CD8-positive, alpha-beta memory T cell (primary cell): ENCODE results near the gene CD79A. TPM values are rescaled to one million over a fixed set of nuclear protein-coding genes. Genes with fewer than 3 reads are reported as not detected.

Experiments used
- CTCF ChIA-PET: fragments of 350-600 bp; sonication (Branson Sonifier 250); formaldehyde crosslinking; loops from one replicate; lab custom pipeline; 2021; ENCODE audit warnings: antibody characterized with exemption; lab: Charles Lee
- POLR2A ChIA-PET: fragments of 350-600 bp; sonication (Branson Sonifier 250); formaldehyde crosslinking; loops from one replicate; lab custom pipeline; 2021; ENCODE audit warnings: antibody characterized with exemption; lab: Charles Lee
- DNase-seq, 5 donors: peaks; one replicate each; pipeline versions ENCODE4 v3.0.0 to v3.0.0-alpha.2; 2020 to 2022; ENCODE audit warnings: mixed read lengths in 1 of 5
- H3K27ac ChIP-seq: one replicate; pipeline ENCODE4 v1.7.0; 2013; ENCODE audit warnings: low read depth, mild to moderate bottlenecking, low read length, moderate library complexity
- H3K27me3 ChIP-seq: 2 replicates; pipeline ENCODE4 v1.7.0; 2013; ENCODE audit warnings: low read length, mild to moderate bottlenecking; ENCODE audit not compliant: insufficient read depth, poor library complexity, severe bottlenecking
- H3K36me3 ChIP-seq: 2 replicates; pipeline ENCODE4 v1.7.0; 2013; ENCODE audit warnings: mild to moderate bottlenecking, low read length, moderate library complexity; ENCODE audit not compliant: insufficient read depth
- H3K4me1 ChIP-seq: 2 replicates; pipeline ENCODE4 v1.7.0; 2013; ENCODE audit warnings: mild to moderate bottlenecking, low read length, moderate library complexity; ENCODE audit not compliant: insufficient read depth
- H3K4me3 ChIP-seq: 2 replicates; pipeline ENCODE4 v1.7.0; 2013; ENCODE audit warnings: mild to moderate bottlenecking, low read length
- H3K9me3 ChIP-seq: 2 replicates; pipeline ENCODE4 v1.7.0; 2013; ENCODE audit warnings: mild to moderate bottlenecking, low read length
- H3K27ac Mint-ChIP-seq, 8 donors: one replicate each; pipeline ENCODE4 v1.8.0; 2020 to 2021; ENCODE audit warnings: mixed read lengths in 8 of 8, mild to moderate bottlenecking in 6 of 8, inconsistent platforms in 3 of 8, moderate library complexity in 3 of 8
- H3K27me3 Mint-ChIP-seq, 2 donors: one replicate each; pipeline ENCODE4 v1.8.0; 2020 to 2021; ENCODE audit warnings: mixed read lengths in 2 of 2, mild to moderate bottlenecking in 1 of 2, moderate library complexity in 1 of 2
- H3K36me3 Mint-ChIP-seq, 3 donors: one replicate each; pipeline ENCODE4 v1.8.0; 2020 to 2021; ENCODE audit warnings: mixed read lengths in 3 of 3, inconsistent platforms in 1 of 3, mild to moderate bottlenecking in 1 of 3
- H3K4me1 Mint-ChIP-seq, 3 donors: one replicate each; pipeline ENCODE4 v1.8.0; 2020 to 2021; ENCODE audit warnings: mixed read lengths in 3 of 3, inconsistent platforms in 1 of 3, mild to moderate bottlenecking in 1 of 3
- H3K4me3 Mint-ChIP-seq, 7 donors: one replicate each; pipeline ENCODE4 v1.8.0; 2020 to 2021; ENCODE audit warnings: mixed read lengths in 7 of 7, mild to moderate bottlenecking in 6 of 7, moderate library complexity in 4 of 7, inconsistent platforms in 2 of 7
- H3K9me3 Mint-ChIP-seq, 5 donors: one replicate each; pipeline ENCODE4 v1.8.0; 2020 to 2022; ENCODE audit warnings: mixed read lengths in 5 of 5, mild to moderate bottlenecking in 3 of 5, moderate library complexity in 2 of 5, inconsistent platforms in 1 of 5
- polyA plus RNA-seq: library from polyadenylated mRNA; unstranded; fragments of 300-500 nt; fragmentation: Illumina TruSeq; gene quantifications from one replicate; pipeline ENCODE4 v1.2.3, GENCODE V29; 2021
- total RNA-seq, 2 experiments: library from RNA; stranded (reverse); gene quantifications; one replicate each; pipeline ENCODE4 v1.2.3, GENCODE V29; 2021

The CD79A gene
- total and polyA plus RNA-seq, 3 experiments from 2014 or later, result 1.3 to 9.4 (median 2.2) TPM

DNA sequence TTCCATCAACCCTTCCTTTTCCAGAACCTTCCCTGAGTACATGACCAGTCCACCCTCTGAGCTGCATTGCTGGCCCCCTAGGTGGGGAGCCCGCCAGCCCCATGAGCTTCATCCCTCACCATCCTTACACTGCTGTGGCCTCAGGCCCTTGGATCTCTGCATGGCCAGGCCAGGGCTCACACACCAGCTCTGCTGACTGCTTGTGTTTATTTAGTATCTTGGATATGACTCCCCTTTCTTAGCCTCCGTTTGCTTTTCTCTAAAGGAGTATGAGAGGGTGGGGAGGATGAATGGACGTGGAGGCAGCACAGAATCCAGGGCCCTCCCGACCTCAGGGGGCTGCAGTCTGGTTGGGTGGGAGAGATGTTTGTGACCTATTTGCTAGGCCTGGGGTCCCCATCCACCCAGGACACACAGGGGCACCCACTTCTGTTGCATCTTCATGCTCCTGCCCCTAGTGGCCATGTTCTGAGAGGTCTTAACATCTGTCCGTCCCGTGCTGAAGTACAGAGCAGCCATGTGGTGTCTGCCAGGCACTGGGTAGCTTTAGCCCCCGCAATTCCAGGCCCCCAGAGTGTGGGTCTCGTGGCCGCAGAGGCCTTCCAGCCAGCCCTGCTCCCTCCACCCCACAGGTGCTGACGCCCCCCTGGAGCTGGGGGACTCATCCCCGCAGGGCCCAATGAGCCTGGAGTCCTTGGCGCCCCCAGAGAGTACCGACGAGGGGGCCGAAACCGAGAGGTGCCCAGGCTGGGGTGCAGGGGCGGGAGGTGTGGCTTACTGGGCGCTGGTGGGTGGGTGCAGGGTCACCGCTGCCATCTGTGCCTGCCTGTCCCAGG lies 18.9 kb downstream of the CD79A start:
- no peak for DNase-seq
- Histone ChIP-seq H3K4me1 (peaks cover 69% of the 10 kb centered on the region), H3K27me3 (no peaks in the 10 kb centered on the region), H3K27ac (no peak overlapping the region), H3K9me3 (no peaks in the 10 kb centered on the region), H3K4me3 (no peak overlapping the region), H3K36me3 (peaks cover 77% of the 10 kb centered on the region)
- ChIA-PET CTCF (interaction anchor here (1.0 to 2.6 kb wide), 4 partner anchors 9 to 35 kb away, joined by 3 to 7 read pairs (median 4); partner anchors contain the start of gene RPS19), POLR2A (interaction anchor here (0.9 to 1.2 kb wide), 3 partner anchors 8 to 32 kb away, joined by 3 to 4 read pairs (median 4); partner anchors contain the start of gene ERFL)
- Mint-ChIP-seq H3K4me1 (peaks cover 44 to 74% (median 68%) of the 10 kb centered on the region in 3 donors), H3K27ac (peak overlapping the region; percentile 62 to 98 (median 82)), H3K9me3 (no peaks in the 10 kb centered on the region), H3K4me3 (peak overlapping the region in 3 of 7 donors; percentile 15 to 57 (median 44)), H3K27me3 (no peaks in the 10 kb centered on the region), H3K36me3 (peaks cover 14 to 73% (median 22%) of the 10 kb centered on the region in 3 donors)

GRCh38 chr19:41896581-41896942 lies 19.5 kb downstream of the CD79A start:
- Mint-ChIP-seq H3K27ac (peak overlapping the region in 6 of 8 donors; percentile 60 to 80 (median 74)), H3K4me1 (peaks cover 42 to 71% (median 65%) of the 10 kb centered on the region in 3 donors), H3K36me3 (peaks cover 11 to 72% (median 21%) of the 10 kb centered on the region in 3 donors), H3K27me3 (no peaks in the 10 kb centered on the region), H3K9me3 (no peaks in the 10 kb centered on the region), H3K4me3 (peak overlapping the region in 1 of 7 donors; percentile 15)
- H3K4me3 ChIP-seq, result no peak overlapping the region
- ChIA-PET CTCF (interaction anchor here (1.1 to 2.6 kb wide), 3 partner anchors 21 to 36 kb away, joined by 3 to 7 read pairs (median 6); partner anchors contain the start of gene RPS19), POLR2A (no interaction called here)
- H3K9me3 ChIP-seq, result no peaks in the 10 kb centered on the region
- H3K27ac ChIP-seq, result no peak overlapping the region
- DNase-seq, result no peak
- H3K36me3 ChIP-seq, result peaks cover 74% of the 10 kb centered on the region
- H3K27me3 ChIP-seq, result no peaks in the 10 kb centered on the region
- H3K4me1 ChIP-seq, result peaks cover 63% of the 10 kb centered on the region

GRCh38 chr19:41897181-41897580 lies 20.1 kb downstream of the CD79A start:
- Histone ChIP-seq H3K9me3 (no peaks in the 10 kb centered on the region), H3K27ac (no peak overlapping the region), H3K4me1 (peaks cover 56% of the 10 kb centered on the region), H3K36me3 (peaks cover 74% of the 10 kb centered on the region), H3K4me3 (no peak overlapping the region), H3K27me3 (no peaks in the 10 kb centered on the region)
- Mint-ChIP-seq H3K4me3 (no peak overlapping the region), H3K27ac (peak overlapping the region in 2 of 8 donors; percentile 6 to 33), H3K36me3 (peaks cover 10 to 72% (median 21%) of the 10 kb centered on the region in 3 donors), H3K4me1 (peaks cover 40 to 71% (median 66%) of the 10 kb centered on the region in 3 donors), H3K9me3 (no peaks in the 10 kb centered on the region), H3K27me3 (no peaks in the 10 kb centered on the region)
- CTCF ChIA-PET, result no interaction called here
- no peak for DNase-seq
- POLR2A ChIA-PET, result interaction anchor here (0.6 kb wide), 1 partner anchor 31 kb away, joined by 4 read pairs; the partner anchor contains the start of gene ERFL

- Mint-ChIP-seq H3K9me3 (no peaks in the 10 kb centered on the region), H3K27ac (peak overlapping the region in 5 of 8 donors; percentile 17 to 83 (median 70)), H3K4me1 (peaks cover 39 to 71% (median 65%) of the 10 kb centered on the region in 3 donors), H3K36me3 (peaks cover 10 to 75% (median 22%) of the 10 kb centered on the region in 3 donors), H3K4me3 (peak overlapping the region in 2 of 7 donors; percentile 8 to 9), H3K27me3 (no peaks in the 10 kb centered on the region)
- no peak for DNase-seq
- Histone ChIP-seq H3K4me3 (no peak overlapping the region), H3K9me3 (no peaks in the 10 kb centered on the region), H3K27ac (no peak overlapping the region), H3K4me1 (peaks cover 50% of the 10 kb centered on the region), H3K27me3 (no peaks in the 10 kb centered on the region), H3K36me3 (peaks cover 74% of the 10 kb centered on the region)
- ChIA-PET CTCF (interaction anchor here (1.1 kb wide), 1 partner anchor 10 kb away, joined by 5 read pairs; no protein-coding TSS in a partner anchor), POLR2A (interaction anchor here (0.6 to 2.3 kb wide), 5 partner anchors 10 to 38 kb away, joined by 4 to 11 read pairs (median 4); partner anchors contain the start of genes ERFL and RPS19)
Observed at GRCh38 chr19:41897820-41898219, 20.7 kb downstream of the CD79A start.

- no peaks in the 10 kb centered on the region for H3K27me3 ChIP-seq
- peaks cover 48% of the 10 kb centered on the region for H3K4me1 ChIP-seq
- H3K36me3 ChIP-seq, result peaks cover 76% of the 10 kb centered on the region
- ChIA-PET POLR2A (interaction anchor here (0.7 to 2.3 kb wide), 4 partner anchors 10 to 39 kb away, joined by 4 to 11 read pairs (median 4); partner anchors contain the start of gene RPS19), CTCF (interaction anchor here (1.1 to 1.5 kb wide), 2 partner anchors 10 to 25 kb away, joined by 5 to 7 read pairs; no protein-coding TSS in a partner anchor)
- Mint-ChIP-seq H3K36me3 (peaks cover 10 to 76% (median 22%) of the 10 kb centered on the region in 3 donors), H3K4me1 (peaks cover 36 to 67% (median 61%) of the 10 kb centered on the region in 3 donors), H3K4me3 (peak overlapping the region in 1 of 7 donors; percentile 9), H3K27me3 (no peaks in the 10 kb centered on the region), H3K9me3 (no peaks in the 10 kb centered on the region), H3K27ac (peak overlapping the region in 5 of 8 donors; percentile 15 to 78 (median 42))
- DNase-seq, result no peak
- no peaks in the 10 kb centered on the region for H3K9me3 ChIP-seq
- no peak overlapping the region for H3K4me3 ChIP-seq
- H3K27ac ChIP-seq, result no peak overlapping the region
Observed at GRCh38 chr19:41898235-41898634, 21.2 kb downstream of the CD79A start.

DNA sequence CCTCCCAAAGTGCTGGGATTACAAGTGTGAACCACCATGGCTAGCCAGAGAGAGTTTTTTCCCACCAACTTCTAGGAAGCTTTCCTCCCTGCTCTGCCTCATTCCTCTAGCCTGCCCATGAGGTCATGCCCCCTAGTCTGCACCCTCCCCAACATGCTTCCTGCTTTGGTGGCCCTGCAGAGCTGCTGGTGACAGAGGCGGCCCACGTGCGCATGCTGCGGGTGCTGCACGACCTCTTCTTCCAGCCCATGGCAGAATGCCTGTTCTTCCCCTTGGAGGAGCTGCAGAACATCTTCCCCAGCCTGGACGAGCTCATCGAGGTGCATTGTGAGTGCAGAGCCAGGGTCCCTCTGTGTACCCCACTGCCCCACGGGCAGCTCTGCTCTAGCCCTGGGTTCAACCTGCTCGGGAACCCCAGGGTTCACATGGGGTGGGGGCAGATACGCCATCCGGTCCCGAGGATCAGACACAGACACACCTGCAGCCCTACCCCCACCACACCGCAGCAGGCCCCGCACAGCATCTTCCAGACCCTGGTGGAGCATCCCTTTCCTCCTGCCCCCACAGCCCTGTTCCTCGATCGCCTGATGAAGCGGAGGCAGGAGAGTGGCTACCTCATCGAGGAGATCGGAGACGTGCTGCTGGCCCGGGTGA lies 24.8 kb downstream of the CD79A start:
- no peak for DNase-seq
- H3K9me3 Mint-ChIP-seq, result no peaks in the 10 kb centered on the region
- H3K4me1 Mint-ChIP-seq, result peaks cover 37 to 73% (median 56%) of the 10 kb centered on the region in 3 donors
- Histone ChIP-seq H3K4me1 (peaks cover 27% of the 10 kb centered on the region), H3K27ac (no peak overlapping the region), H3K36me3 (peaks cover 80% of the 10 kb centered on the region), H3K27me3 (no peaks in the 10 kb centered on the region), H3K4me3 (no peak overlapping the region), H3K9me3 (no peaks in the 10 kb centered on the region)
- H3K4me3 Mint-ChIP-seq, result no peak overlapping the region
- POLR2A ChIA-PET, result interaction anchor here (1.0 to 1.5 kb wide), 3 partner anchors 12 to 27 kb away, joined by 3 to 8 read pairs (median 4); no protein-coding TSS in a partner anchor
- peak overlapping the region in 1 of 8 donors; percentile 27 for H3K27ac Mint-ChIP-seq
- H3K36me3 Mint-ChIP-seq, result peaks cover 8 to 87% (median 34%) of the 10 kb centered on the region in 3 donors
- H3K27me3 Mint-ChIP-seq, result no peaks in the 10 kb centered on the region
- CTCF ChIA-PET, result interaction anchor here (0.9 to 7.6 kb wide), 4 partner anchors 13 to 41 kb away, joined by 3 to 53 read pairs (median 8); partner anchors contain the start of gene RPS19

GRCh38 chr19:41902594-41902993 lies 25.5 kb downstream of the CD79A start:
- POLR2A ChIA-PET, result interaction anchor here (1.0 to 1.8 kb wide), 5 partner anchors 9 to 42 kb away, joined by 3 to 8 read pairs (median 5); no protein-coding TSS in a partner anchor
- Mint-ChIP-seq H3K9me3 (no peaks in the 10 kb centered on the region), H3K36me3 (peaks cover 8 to 93% (median 33%) of the 10 kb centered on the region in 3 donors), H3K27ac (peak overlapping the region in 1 of 8 donors; percentile 70), H3K4me3 (no peak overlapping the region), H3K4me1 (peaks cover 38 to 77% (median 58%) of the 10 kb centered on the region in 3 donors), H3K27me3 (peaks cover 0 to 2% of the 10 kb centered on the region in 2 donors)
- H3K9me3 ChIP-seq, result no peaks in the 10 kb centered on the region
- peaks cover 26% of the 10 kb centered on the region for H3K4me1 ChIP-seq
- DNase-seq, result no peak
- CTCF ChIA-PET, result interaction anchor here (0.9 to 7.6 kb wide), 8 partner anchors 14 to 43 kb away, joined by 3 to 53 read pairs (median 3); partner anchors contain the start of gene RPS19
- no peaks in the 10 kb centered on the region for H3K27me3 ChIP-seq
- no peak overlapping the region for H3K4me3 ChIP-seq
- no peak overlapping the region for H3K27ac ChIP-seq
- peaks cover 77% of the 10 kb centered on the region for H3K36me3 ChIP-seq
